Measurements from ENCODE around the gene CABLES1.

The CABLES1 gene

GRCh38 chr18:23194997-23195957, 60.0 kb downstream of the CABLES1 start:
- no peak for TF ChIP-seq CTCF (IDR thresholded peaks at IDR 0.05; ENCODE audit: control insufficient read depth, extremely low read depth, insufficient read depth)
- H3K4me3 ChIP-seq (ENCODE audit: low read depth, low read length): no peak overlapping the region
- DNase-seq (ENCODE audit: low read depth): no peak

GRCh38 chr18:23196119-23197007, 61.1 kb downstream of the CABLES1 start:
- no peak for TF ChIP-seq CTCF (IDR thresholded peaks at IDR 0.05; ENCODE audit: control insufficient read depth, extremely low read depth, insufficient read depth)
- H3K4me3 ChIP-seq (ENCODE audit: low read depth, low read length): no peak overlapping the region
- DNase-seq (ENCODE audit: low read depth): no peak

- no peak for DNase-seq (ENCODE audit: low read depth)
- H3K4me3 ChIP-seq (ENCODE audit: low read depth, low read length): no peak overlapping the region
- no peak for TF ChIP-seq CTCF (IDR thresholded peaks at IDR 0.05; ENCODE audit: control insufficient read depth, extremely low read depth, insufficient read depth)
Measured at GRCh38 chr18:23198217-23198845, 63.0 kb downstream of the CABLES1 start.

GRCh38 chr18:23200756-23201155, 65.5 kb downstream of the CABLES1 start:
- H3K4me3 ChIP-seq (ENCODE audit: low read depth, low read length): no peak overlapping the region
- no peak for TF ChIP-seq CTCF (IDR thresholded peaks at IDR 0.05; ENCODE audit: control insufficient read depth, extremely low read depth, insufficient read depth)
- DNase-seq (ENCODE audit: low read depth): no peak

GRCh38 chr18:23201741-23202140, 66.5 kb downstream of the CABLES1 start:
- DNase-seq (ENCODE audit: low read depth): no peak
- no peak overlapping the region for H3K4me3 ChIP-seq (ENCODE audit: low read depth, low read length)
- TF ChIP-seq CTCF (IDR thresholded peaks at IDR 0.05; ENCODE audit: control insufficient read depth, extremely low read depth, insufficient read depth): no peak

- no peak for DNase-seq (ENCODE audit: low read depth)
- TF ChIP-seq CTCF (IDR thresholded peaks at IDR 0.05; ENCODE audit: control insufficient read depth, extremely low read depth, insufficient read depth): no peak
- no peak overlapping the region for H3K4me3 ChIP-seq (ENCODE audit: low read depth, low read length)
Measured at GRCh38 chr18:23203891-23204432, 68.7 kb downstream of the CABLES1 start.
